ENCODE measurements around the gene SPC25.

DNA sequence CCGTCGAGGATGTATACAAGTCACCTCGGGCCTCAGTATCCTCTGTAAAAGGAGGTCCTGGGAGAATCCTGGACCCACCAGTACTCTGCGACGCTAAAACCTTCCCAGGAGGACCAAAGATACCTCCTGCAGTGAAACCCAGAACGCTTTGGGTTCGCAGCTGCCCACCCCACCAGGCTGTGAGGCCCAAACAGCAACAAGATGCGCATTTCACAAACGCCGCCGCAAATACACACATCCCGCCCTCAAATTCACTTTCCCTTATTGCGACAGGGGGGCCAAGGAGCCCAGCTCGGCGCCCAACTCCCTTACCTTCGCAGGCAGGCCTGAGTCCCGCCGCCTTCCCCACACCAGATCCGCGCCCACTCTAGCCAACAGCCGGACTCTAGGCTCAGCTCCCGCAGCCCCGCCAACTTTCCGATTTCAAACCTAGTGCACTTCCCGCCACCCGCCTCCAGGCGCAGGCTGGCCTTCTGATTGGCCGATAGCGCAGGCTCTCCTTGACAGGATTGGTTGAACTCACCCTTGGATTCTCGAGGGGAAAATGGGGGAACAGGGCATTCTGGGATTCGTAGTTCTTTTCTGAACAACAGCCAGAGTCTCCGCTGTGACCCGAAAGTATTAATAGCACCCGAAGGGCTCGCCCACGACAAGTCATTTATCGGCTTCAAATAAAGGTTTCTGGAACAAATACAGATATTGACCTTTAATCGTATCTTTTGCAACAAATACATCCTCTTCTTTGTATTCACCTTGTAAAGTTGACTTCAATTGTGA is at the start of gene SPC25:
- TF ChIP-seq, protein P1, sequence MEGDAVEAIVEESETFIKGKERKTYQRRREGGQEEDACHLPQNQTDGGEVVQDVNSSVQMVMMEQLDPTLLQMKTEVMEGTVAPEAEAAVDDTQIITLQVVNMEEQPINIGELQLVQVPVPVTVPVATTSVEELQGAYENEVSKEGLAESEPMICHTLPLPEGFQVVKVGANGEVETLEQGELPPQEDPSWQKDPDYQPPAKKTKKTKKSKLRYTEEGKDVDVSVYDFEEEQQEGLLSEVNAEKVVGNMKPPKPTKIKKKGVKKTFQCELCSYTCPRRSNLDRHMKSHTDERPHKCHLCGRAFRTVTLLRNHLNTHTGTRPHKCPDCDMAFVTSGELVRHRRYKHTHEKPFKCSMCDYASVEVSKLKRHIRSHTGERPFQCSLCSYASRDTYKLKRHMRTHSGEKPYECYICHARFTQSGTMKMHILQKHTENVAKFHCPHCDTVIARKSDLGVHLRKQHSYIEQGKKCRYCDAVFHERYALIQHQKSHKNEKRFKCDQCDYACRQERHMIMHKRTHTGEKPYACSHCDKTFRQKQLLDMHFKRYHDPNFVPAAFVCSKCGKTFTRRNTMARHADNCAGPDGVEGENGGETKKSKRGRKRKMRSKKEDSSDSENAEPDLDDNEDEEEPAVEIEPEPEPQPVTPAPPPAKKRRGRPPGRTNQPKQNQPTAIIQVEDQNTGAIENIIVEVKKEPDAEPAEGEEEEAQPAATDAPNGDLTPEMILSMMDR (conservative IDR thresholded peaks at IDR 0.05; ENCODE audit: low read depth in 2 of 2): no peak
- peak; percentile 89 for TF ChIP-seq POLR2AphosphoS5 (IDR thresholded peaks at IDR 0.05; ENCODE audit: low read depth)
- TF ChIP-seq, protein P2, sequence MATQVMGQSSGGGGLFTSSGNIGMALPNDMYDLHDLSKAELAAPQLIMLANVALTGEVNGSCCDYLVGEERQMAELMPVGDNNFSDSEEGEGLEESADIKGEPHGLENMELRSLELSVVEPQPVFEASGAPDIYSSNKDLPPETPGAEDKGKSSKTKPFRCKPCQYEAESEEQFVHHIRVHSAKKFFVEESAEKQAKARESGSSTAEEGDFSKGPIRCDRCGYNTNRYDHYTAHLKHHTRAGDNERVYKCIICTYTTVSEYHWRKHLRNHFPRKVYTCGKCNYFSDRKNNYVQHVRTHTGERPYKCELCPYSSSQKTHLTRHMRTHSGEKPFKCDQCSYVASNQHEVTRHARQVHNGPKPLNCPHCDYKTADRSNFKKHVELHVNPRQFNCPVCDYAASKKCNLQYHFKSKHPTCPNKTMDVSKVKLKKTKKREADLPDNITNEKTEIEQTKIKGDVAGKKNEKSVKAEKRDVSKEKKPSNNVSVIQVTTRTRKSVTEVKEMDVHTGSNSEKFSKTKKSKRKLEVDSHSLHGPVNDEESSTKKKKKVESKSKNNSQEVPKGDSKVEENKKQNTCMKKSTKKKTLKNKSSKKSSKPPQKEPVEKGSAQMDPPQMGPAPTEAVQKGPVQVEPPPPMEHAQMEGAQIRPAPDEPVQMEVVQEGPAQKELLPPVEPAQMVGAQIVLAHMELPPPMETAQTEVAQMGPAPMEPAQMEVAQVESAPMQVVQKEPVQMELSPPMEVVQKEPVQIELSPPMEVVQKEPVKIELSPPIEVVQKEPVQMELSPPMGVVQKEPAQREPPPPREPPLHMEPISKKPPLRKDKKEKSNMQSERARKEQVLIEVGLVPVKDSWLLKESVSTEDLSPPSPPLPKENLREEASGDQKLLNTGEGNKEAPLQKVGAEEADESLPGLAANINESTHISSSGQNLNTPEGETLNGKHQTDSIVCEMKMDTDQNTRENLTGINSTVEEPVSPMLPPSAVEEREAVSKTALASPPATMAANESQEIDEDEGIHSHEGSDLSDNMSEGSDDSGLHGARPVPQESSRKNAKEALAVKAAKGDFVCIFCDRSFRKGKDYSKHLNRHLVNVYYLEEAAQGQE (IDR thresholded peaks at IDR 0.05; ENCODE audit: unreplicated experiment): no peak
